Stimulated activated naive CD8-positive, alpha-beta T cell treated with anti-CD3 and anti-CD28 coated beads, Interleukin-15, Interleukin-2, amounts not matched to agents 100 ng/mL and 50 ng/mL, for 24 hours (primary cell): ENCODE data around the gene ZNF516.

ENCODE experiments used
- H3K27ac Mint-ChIP-seq: one replicate; pipeline ENCODE4 v1.8.0; 2021; ENCODE audit warnings: mild to moderate bottlenecking, mixed read lengths
- H3K27me3 Mint-ChIP-seq: one replicate; pipeline ENCODE4 v1.8.0; 2021; ENCODE audit warnings: mixed read lengths
- H3K36me3 Mint-ChIP-seq: one replicate; pipeline ENCODE4 v1.8.0; 2021; ENCODE audit warnings: low read depth, mixed read lengths
- H3K4me1 Mint-ChIP-seq: one replicate; pipeline ENCODE4 v1.8.0; 2021; ENCODE audit warnings: low read depth, mixed read lengths
- H3K4me3 Mint-ChIP-seq: one replicate; pipeline ENCODE4 v1.8.0; 2021; ENCODE audit warnings: mild to moderate bottlenecking, mixed read lengths
- H3K9me3 Mint-ChIP-seq: one replicate; pipeline ENCODE4 v1.8.0; 2021; ENCODE audit warnings: mixed read lengths

Gene ZNF516

DNA sequence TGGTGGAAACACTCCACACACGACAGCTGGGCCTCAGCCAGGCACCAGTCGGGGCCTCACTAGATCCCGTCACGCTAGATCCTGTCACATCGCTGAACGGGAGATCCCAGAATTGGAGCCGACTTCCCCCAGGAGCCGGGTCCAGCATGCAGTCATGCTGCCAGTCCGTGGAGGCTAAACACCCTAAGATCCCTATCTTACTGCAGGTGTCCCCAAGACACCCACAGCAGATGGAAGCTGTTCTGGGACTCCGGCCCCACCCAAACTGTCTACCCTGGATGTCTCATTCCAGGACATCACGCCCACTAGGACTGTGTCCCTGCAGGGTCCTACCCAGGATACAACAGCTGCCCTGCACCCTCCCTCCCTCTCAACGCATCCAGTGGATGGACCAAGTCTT is 23.4 kb downstream of the ZNF516 start:
- H3K9me3 Mint-ChIP-seq = no peaks in the 10 kb centered on the region
- H3K27ac Mint-ChIP-seq = no peak overlapping the region
- no peaks in the 10 kb centered on the region for H3K36me3 Mint-ChIP-seq
- no peak overlapping the region for H3K4me3 Mint-ChIP-seq
- no peaks in the 10 kb centered on the region for H3K27me3 Mint-ChIP-seq
- peaks cover 54% of the 10 kb centered on the region for H3K4me1 Mint-ChIP-seq

DNA sequence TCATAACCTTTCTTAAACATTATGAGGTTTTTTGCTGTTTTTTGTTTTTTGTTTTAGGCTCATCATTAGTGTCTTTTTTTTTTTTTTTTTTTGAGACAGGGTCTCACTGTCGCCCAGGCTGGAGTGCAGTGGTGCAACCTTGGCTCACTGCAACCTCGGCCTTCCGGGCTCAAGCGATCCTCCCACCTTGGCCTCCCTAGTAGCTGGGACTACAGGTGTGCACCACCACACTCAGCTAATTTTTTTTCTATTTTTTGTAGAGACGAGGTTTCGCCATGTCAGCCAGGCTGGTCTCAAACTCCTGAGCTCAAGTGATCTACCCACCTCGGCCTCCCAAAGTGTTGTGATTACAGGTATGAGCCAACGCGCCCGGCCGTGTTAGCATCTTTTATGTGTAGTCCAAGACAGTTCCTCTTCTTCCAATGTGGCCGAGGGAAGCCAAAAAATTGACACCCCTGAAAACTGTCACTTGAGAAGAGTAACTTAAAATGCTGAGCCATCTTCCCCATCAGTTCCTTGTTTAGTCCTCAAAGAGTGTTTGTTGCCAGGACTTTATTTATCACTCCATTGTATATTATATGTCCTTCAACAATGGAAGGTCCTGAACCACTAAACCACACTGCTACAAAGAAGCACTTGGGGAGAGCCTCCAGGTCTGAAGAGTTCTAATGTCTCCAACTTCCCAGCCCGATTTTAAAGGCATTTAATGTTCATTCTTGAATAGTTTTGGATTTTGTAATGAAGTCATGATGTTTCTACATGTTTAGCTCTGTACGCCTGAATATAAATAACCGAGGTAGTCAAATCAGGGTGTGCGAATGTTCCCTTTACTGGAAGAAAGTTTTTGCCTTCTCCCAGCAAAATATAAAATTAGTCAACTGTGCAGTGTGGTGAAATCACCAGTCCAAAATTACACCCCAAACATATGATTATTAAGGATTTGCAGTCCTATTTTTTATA is 26.4 kb downstream of the ZNF516 start:
- Mint-ChIP-seq H3K9me3 (no peaks in the 10 kb centered on the region), H3K27ac (no peak overlapping the region), H3K27me3 (no peaks in the 10 kb centered on the region), H3K4me3 (no peak overlapping the region), H3K4me1 (peaks cover 33% of the 10 kb centered on the region), H3K36me3 (no peaks in the 10 kb centered on the region)

DNA sequence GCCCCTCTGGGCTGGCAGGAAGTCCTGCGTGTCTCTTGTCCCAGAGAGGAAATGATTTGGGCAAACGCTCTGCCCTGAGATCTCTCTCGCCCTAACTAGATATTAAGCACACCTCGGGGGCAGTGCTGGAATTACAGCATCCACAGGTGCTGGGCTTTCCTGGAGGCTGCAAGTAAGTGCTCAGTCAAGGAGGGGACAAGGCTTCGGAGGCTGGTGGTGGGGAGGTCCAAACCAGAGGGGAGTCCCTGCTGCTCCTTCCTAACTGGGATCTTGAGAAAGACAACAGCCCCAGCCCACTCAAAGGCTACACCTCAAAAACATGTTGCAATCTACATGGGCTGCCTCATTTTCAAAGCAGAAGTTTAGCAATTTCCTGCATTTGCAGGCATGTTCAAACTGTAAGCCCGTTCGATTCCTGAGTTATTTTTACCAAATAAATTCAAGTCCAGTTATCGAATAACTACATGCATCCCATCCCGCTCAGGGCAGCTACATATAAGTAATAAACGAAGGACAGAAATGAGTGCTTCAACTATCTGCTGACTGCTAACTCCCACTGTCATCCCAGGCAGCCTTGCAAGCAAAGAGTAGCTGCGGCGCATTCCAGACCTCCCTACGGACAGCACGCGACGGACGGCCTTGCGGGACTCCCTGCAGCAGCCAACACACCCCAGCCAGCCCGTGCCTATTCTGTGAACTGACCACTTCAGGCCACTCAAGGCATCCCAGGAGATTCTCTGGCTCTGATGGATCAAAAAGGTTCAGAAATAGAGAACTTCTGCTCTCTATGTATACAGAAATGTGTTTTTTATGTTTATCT is 27.5 kb downstream of the ZNF516 start:
- Mint-ChIP-seq H3K36me3 (no peaks in the 10 kb centered on the region), H3K4me1 (peaks cover 36% of the 10 kb centered on the region), H3K9me3 (no peaks in the 10 kb centered on the region), H3K27me3 (no peaks in the 10 kb centered on the region), H3K27ac (peak overlapping the region; percentile 78), H3K4me3 (peak overlapping the region; percentile 61)

DNA sequence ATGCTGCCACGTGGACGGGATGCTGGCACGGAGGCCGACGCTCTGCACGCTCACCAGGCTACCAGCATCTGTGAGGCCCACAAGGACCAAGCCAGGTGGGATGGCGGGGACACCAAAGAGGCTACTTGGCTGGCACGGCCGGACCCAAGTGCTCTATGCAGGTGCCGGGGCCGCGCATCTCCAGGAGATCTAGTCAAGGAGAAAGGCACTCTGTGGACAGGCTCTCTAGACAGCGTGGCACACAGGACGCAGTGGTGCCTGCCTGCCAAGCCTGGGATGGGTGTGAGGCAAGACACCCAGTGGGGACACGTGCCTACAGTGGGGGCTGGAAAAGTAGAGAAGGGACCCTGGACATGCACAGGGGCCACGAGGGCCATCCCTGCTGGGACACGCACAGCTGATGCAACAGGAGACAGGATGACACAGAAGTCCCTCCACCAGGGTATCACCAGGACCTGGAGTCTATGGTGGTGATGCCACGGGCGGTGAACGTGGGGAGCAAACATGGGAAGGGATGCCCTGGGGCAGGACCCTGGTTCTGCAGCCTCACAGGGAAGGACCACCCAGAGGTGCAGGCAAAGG is 28.5 kb downstream of the ZNF516 start:
- Mint-ChIP-seq H3K9me3 (no peaks in the 10 kb centered on the region), H3K36me3 (no peaks in the 10 kb centered on the region), H3K27ac (peak overlapping the region; percentile 85)

DNA sequence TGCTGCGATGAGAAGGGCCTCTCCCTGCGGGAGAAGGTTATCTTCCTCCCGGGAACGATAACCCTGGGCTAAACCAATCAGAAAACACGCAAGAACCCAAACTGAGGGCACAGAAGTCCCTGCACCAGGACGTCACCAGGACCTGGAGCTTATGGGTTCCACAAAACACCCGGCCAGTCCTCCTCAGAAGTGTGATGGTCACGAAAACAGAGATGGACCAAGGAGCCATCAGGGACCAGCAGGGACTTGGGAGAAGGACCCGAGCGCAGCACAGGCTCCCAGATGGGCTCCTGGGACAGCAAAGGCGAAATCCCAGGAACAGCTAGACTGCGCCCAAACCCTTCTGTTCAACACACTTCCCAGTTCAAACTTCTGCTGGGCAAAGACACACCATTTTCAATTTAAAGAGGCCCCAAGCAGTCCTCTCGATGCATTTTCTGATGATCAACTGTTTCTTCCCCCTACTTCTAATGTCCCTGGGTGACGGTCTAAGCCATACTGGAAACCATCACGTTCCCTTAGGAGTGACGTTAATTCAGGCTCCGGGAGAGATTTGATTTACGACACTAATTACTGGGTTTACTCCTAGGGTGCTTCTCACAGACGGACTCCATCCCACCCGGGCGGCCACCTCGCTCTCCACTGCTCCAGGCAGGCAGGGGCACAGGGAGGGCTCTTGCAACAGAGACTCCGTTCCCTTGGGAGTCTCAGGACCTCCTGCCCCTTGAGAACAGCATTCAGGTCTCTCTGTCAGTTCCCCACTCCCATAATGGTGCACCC is 29.2 kb downstream of the ZNF516 start:
- H3K36me3 Mint-ChIP-seq = no peaks in the 10 kb centered on the region
- no peak overlapping the region for H3K27ac Mint-ChIP-seq
- H3K4me3 Mint-ChIP-seq = no peak overlapping the region
- H3K9me3 Mint-ChIP-seq = no peaks in the 10 kb centered on the region
- peaks cover 36% of the 10 kb centered on the region for H3K4me1 Mint-ChIP-seq
- no peaks in the 10 kb centered on the region for H3K27me3 Mint-ChIP-seq

More for the DNA sequence above, 28.5 kb downstream of the ZNF516 start:
- Mint-ChIP-seq H3K4me3 (peak overlapping the region; percentile 26), H3K4me1 (peaks cover 36% of the 10 kb centered on the region), H3K27me3 (no peaks in the 10 kb centered on the region)

DNA sequence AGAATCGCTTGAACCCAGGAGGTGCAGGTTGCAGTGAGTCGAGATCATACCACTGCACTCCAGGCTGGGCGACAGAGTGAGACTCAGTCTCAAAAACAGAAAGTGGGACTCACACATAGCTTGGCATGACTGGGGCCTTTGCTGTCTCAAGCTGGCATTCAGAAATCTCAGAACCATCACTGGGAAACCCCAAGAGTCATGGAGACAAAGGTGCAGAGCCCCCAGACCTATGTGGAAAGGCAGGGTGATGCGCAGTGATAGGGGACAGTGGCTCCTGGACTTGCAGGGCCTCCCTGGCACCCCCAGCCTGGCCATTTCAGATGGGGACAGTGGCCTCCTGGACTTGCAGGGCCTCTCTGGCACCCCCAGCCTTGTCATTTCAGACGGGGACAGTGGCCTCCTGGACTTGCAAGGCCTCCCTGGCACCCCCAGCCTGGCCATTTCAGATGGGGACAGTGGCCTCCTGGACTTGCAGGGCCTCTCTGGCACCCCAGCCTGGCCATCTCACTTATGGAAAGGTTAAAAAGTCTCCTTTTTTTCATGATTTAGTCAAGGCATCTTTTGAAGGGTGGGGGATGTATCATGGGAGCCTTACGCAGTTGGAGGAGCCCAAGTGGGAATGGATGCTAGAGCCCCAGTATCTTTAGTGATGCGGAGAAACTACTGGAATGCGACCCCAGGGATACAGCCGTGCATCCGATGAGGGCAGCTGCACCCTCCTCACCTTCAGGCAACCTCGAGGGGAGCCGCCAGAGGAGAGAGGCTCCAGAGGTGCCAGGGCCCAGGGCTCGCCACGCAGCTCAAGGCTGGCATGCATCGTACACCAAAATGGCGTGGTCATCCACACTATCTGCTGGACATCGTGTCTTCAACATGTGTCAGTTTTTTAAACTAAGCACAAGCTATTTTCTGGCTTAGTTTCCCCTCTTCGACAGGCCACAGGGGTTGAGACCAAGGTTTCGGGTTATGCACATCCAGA is 30.5 kb downstream of the ZNF516 start:
- H3K27me3 Mint-ChIP-seq = no peaks in the 10 kb centered on the region
- H3K36me3 Mint-ChIP-seq = peaks cover 6% of the 10 kb centered on the region
- peaks cover 34% of the 10 kb centered on the region for H3K4me1 Mint-ChIP-seq
- no peaks in the 10 kb centered on the region for H3K9me3 Mint-ChIP-seq
- no peak overlapping the region for H3K4me3 Mint-ChIP-seq
- H3K27ac Mint-ChIP-seq = no peak overlapping the region

DNA sequence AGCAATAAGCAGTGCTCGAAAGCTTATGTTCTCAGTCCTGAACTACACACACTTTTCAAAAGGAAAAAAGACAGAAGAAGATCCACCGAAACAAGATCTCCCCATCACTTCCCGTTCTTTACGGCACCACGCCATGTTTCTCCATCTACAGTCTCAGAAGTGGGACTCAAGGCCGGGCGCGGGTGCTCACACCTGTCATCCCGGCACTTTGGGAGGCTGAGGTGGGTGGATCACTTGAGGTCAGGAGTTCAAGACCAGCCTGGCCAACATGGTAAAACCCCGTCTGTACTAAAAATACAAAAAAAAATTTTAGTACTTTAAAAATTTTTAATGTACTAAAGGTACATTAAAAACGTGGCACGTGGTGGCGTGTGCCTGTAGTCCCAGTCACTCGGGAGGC is 31.2 kb downstream of the ZNF516 start:
- Mint-ChIP-seq H3K4me1 (peaks cover 27% of the 10 kb centered on the region), H3K27ac (no peak overlapping the region), H3K9me3 (no peaks in the 10 kb centered on the region), H3K4me3 (no peak overlapping the region), H3K36me3 (peaks cover 6% of the 10 kb centered on the region), H3K27me3 (no peaks in the 10 kb centered on the region)

DNA sequence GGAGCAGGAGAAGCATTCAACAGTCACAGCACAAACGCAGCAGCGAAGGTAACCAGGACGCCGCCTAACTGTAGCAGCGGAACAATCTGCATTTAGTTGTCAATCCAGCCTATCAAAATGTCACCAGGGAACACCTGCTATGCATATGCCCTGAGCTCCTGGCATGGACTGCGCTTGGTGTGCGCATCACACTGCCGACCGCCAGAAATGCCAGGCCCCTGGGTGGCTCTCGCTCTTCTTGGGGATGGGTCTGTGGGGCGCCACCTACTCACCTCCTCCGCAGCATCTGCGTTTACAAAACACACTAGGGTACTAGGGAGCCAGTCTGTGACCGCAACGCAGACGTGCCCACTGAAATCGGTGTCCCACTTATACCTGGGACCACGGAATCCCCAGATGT is 31.7 kb downstream of the ZNF516 start:
- H3K9me3 Mint-ChIP-seq = no peaks in the 10 kb centered on the region
- no peaks in the 10 kb centered on the region for H3K27me3 Mint-ChIP-seq
- no peak overlapping the region for H3K4me3 Mint-ChIP-seq
- no peak overlapping the region for H3K27ac Mint-ChIP-seq
- H3K36me3 Mint-ChIP-seq = peaks cover 9% of the 10 kb centered on the region
- peaks cover 22% of the 10 kb centered on the region for H3K4me1 Mint-ChIP-seq

DNA sequence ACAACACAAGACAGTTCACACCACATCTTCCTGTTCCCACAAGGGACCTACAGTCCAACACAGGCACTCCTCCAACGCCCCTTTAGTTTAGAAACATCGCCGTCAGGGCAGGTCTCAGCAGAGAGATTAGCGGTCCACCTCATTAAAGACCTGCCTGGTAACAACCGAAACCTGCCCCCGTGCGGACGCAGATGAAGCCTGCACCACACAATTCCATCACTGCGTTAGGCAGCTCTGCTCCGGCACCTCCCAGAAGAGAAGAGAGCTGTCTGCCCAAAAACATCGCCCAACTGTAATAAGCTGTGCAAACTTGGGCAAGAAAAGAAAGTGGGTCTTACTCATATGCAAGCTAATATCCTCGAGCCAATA is 32.7 kb downstream of the ZNF516 start:
- Mint-ChIP-seq H3K27ac (no peak overlapping the region), H3K9me3 (no peaks in the 10 kb centered on the region), H3K4me3 (no peak overlapping the region), H3K4me1 (peaks cover 18% of the 10 kb centered on the region), H3K27me3 (no peaks in the 10 kb centered on the region), H3K36me3 (peaks cover 9% of the 10 kb centered on the region)

DNA sequence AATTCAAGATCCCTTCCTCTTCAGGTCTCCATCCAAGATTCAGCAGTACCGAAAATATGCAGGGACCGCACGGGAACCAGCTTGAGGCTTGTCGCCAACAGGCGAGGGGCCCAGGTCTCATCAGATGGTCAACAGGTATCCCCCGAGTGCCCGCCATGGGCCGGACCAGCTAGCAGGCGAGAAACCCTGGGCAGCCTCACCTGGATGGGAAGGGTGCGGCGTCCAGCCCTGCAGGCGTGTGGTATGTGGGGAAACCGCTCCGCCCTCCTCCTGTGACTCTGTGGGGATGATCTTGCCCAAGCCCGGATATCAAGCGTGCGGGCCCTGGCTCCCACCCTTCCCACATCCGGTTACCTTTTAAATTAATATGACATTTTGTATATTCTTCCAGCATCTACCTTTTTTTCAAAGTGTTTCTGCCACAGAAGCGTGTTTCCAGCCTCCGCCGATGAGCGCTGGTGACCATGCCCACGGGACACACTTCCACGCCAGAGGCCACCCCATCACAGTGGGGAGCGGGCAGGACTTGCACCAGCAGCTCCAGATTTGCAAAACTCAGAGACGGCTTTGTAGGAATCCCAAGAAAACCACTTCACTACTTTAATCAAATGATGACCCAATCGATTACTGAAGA is 33.2 kb downstream of the ZNF516 start:
- Mint-ChIP-seq H3K4me1 (peaks cover 22% of the 10 kb centered on the region), H3K27ac (no peak overlapping the region), H3K9me3 (no peaks in the 10 kb centered on the region), H3K27me3 (no peaks in the 10 kb centered on the region), H3K36me3 (peaks cover 9% of the 10 kb centered on the region), H3K4me3 (no peak overlapping the region)

DNA sequence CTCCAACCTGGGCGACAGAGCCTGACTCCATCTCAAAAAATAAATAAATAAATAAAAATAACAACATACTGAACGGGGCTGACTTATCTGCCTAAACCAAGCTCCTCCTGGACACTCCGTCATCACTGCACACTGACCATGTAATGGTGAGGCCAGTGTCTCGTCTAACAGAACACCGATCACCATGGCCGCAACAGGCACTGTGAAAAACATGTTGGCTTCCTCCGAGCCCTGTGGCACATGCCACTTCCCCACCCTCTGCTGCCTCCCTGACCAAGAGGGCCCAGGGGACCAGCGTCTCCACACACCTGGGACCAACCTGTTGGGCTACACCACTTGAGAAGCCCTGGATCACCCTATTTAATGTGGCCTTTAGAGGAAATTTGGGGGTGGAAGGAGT is 33.9 kb downstream of the ZNF516 start:
- Mint-ChIP-seq H3K36me3 (peaks cover 9% of the 10 kb centered on the region), H3K9me3 (no peaks in the 10 kb centered on the region), H3K27ac (no peak overlapping the region), H3K4me3 (no peak overlapping the region), H3K27me3 (no peaks in the 10 kb centered on the region), H3K4me1 (peaks cover 22% of the 10 kb centered on the region)

DNA sequence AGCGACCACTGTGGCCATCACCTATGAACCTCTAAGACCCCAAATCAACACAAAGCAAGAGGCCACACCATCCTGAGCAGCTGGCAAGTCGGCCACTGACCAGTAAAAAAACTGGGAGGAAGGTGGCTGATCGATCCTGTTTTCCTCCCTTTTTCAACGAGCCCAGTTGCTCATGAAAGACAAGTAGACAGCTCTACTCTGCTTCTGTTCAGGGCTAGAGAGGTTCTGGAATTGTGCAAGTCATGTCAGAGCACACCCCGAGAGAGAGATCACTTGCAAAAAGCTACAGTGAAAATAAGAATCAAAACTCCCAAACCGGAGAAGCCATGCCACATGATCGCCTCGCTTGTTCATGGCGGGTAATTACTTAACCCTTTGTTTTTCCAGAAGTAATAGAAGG is 34.6 kb downstream of the ZNF516 start:
- Mint-ChIP-seq H3K36me3 (peaks cover 9% of the 10 kb centered on the region), H3K9me3 (no peaks in the 10 kb centered on the region), H3K4me1 (peaks cover 22% of the 10 kb centered on the region), H3K4me3 (no peak overlapping the region), H3K27ac (no peak overlapping the region), H3K27me3 (no peaks in the 10 kb centered on the region)

DNA sequence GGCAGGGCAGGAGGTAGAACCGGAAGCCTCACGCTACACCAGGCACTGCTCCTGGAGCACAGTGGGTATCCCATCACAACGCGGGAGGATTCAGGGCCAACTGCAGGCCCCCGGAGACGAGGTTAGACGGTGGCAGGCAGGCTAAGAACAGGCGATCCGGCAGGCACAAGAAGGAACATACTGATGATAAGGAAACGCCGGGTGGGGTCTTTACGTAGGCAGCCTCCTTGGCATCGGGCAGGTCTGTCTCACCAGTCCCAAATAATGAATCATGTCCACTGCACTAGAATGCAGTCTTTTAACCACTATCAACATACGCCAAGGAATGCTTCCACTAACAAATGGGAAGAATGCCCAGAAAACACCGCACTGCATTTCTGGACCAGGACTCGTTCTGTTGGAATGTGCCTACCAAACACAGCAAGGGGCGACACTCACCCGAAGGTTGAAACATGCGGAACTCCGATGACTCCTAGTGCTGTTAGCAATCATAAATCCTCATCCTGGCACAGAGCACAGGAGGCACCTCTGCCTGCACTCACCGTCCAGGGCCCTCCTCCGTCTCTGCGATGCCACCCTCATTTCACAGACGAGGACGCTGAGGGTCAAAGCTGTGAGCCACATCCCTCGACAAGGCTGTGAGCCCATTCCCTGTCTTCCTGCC is 35.2 kb downstream of the ZNF516 start:
- no peak overlapping the region for H3K27ac Mint-ChIP-seq
- H3K4me3 Mint-ChIP-seq = no peak overlapping the region
- no peaks in the 10 kb centered on the region for H3K9me3 Mint-ChIP-seq
- no peaks in the 10 kb centered on the region for H3K27me3 Mint-ChIP-seq
- H3K4me1 Mint-ChIP-seq = peaks cover 22% of the 10 kb centered on the region
- peaks cover 9% of the 10 kb centered on the region for H3K36me3 Mint-ChIP-seq
